H1 (cell line): ENCODE data around the gene RTN4. TPM values are rescaled to one million over a fixed set of nuclear protein-coding genes. Genes with fewer than 3 reads are reported as not detected.
A peak's percentile ranks its signal among the peaks of the same experiment; 100 is the strongest.

Experiments
- CTCF ChIA-PET: fragments of 300-600 bp; sonication (Branson Sonifier 250); formaldehyde crosslinking; loops from one replicate; lab custom pipeline; 2021; ENCODE audit not compliant: partially characterized antibody; lab: Charles Lee
- POLR2A ChIA-PET: fragments of 300-600 bp; sonication (Branson Sonifier 250); formaldehyde crosslinking; loops from one replicate; lab custom pipeline; 2021; ENCODE audit warnings: inconsistent platforms; ENCODE audit not compliant: partially characterized antibody; lab: Charles Lee
- DNase-seq, 2 experiments: peaks; one replicate each; pipeline versions ENCODE4 v3.0.0 to v3.0.0-alpha.2; 2010 to 2022; ENCODE audit warnings: low spot score in 2 of 2, low read depth in 1 of 2, mixed read lengths in 1 of 2
- FAIRE-seq: peaks from 2 replicates; lab custom pipeline; 2011; peaks lifted over from hg19 to GRCh38; lab: Jason Lieb, UNC
- H2AFZ ChIP-seq: 2 replicates; pipeline ENCODE4 v1.8.1; 2012; ENCODE audit warnings: low read length, inconsistent platforms
- H2AK5ac ChIP-seq: 2 replicates; pipeline ENCODE4 v1.6.1; 2013; ENCODE audit warnings: low read depth, low read length
- H2BK120ac ChIP-seq: replicated peaks from 2 replicates; pipeline ENCODE3; 2013; ENCODE audit warnings: low read depth, low read length, inconsistent platforms
- H2BK12ac ChIP-seq: 2 replicates; pipeline ENCODE4 v1.6.1; 2013; ENCODE audit warnings: low read depth, low read length
- H2BK15ac ChIP-seq: 2 replicates; pipeline ENCODE4 v1.6.1; 2013; ENCODE audit warnings: low read length
- H2BK20ac ChIP-seq: 2 replicates; pipeline ENCODE4 v1.6.1; 2013; ENCODE audit warnings: low read length
- H2BK5ac ChIP-seq: 2 replicates; pipeline ENCODE4 v1.6.1; 2013; ENCODE audit warnings: low read depth, low read length
- H3K14ac ChIP-seq: 2 replicates; pipeline ENCODE4 v1.6.1; 2013; ENCODE audit warnings: inconsistent platforms; ENCODE audit not compliant: insufficient read length
- H3K18ac ChIP-seq: 2 replicates; pipeline ENCODE4 v1.6.1; 2013; ENCODE audit warnings: low read length; ENCODE audit errors: extremely low read depth
- H3K23ac ChIP-seq: 2 replicates; pipeline ENCODE4 v1.6.1; 2013; ENCODE audit warnings: inconsistent platforms; ENCODE audit not compliant: insufficient read length
- H3K23me2 ChIP-seq: 2 replicates; pipeline ENCODE4 v1.6.1; 2013; ENCODE audit warnings: low read depth, low read length
- H3K27ac ChIP-seq: 2 replicates; pipeline ENCODE4 v1.6.1; 2011; ENCODE audit warnings: low read depth, low read length, inconsistent platforms
- H3K27me3 ChIP-seq, 4 experiments: replicated peaks in 1 of 4; 1 replicate in 1 of 4; 2 replicates in 3 of 4; pipeline versions ENCODE4 v1.6.1 to v1.8.1; 2011 to 2013; ENCODE audit warnings: low read length in 3 of 4, mild to moderate bottlenecking in 3 of 4, inconsistent platforms in 2 of 4, mixed read lengths in 2 of 4, moderate library complexity in 1 of 4; ENCODE audit not compliant: control insufficient read depth in 3 of 4, insufficient read depth in 3 of 4; ENCODE audit errors: extremely low read depth in 1 of 4
- H3K36me3 ChIP-seq, 4 experiments: 2 replicates each; pipeline versions ENCODE4 v1.6.1 to v1.8.1; 2011 to 2013; ENCODE audit warnings: mild to moderate bottlenecking in 4 of 4, low read length in 3 of 4, moderate library complexity in 2 of 4, control low read depth in 1 of 4, inconsistent platforms in 1 of 4; ENCODE audit not compliant: insufficient read depth in 4 of 4, control insufficient read depth in 2 of 4
- H3K4ac ChIP-seq: replicated peaks from 2 replicates; pipeline ENCODE3; 2013; ENCODE audit warnings: low read length, low read depth, mixed read lengths, inconsistent platforms; ENCODE audit not compliant: insufficient read length
- H3K4me1 ChIP-seq, 4 experiments: replicated peaks in 1 of 4; 1 replicate in 1 of 4; 2 replicates in 3 of 4; pipeline versions ENCODE4 v1.6.1 to v1.8.1; 2011 to 2013; ENCODE audit warnings: low read length in 3 of 4, inconsistent platforms in 2 of 4, mixed read lengths in 1 of 4; ENCODE audit not compliant: insufficient read depth in 4 of 4, control insufficient read depth in 3 of 4
- H3K4me2 ChIP-seq, 2 experiments: 2 replicates each; pipeline versions ENCODE4 v1.6.1 to v1.8.1; 2011 to 2013; ENCODE audit warnings: low read depth in 2 of 2, low read length in 2 of 2, control low read depth in 1 of 2, inconsistent platforms in 1 of 2, mild to moderate bottlenecking in 1 of 2; ENCODE audit not compliant: insufficient read depth in 1 of 2
- H3K4me3 ChIP-seq, 4 experiments: fragments of 200-600, 300-600 bp in 1 of 4; sonication (generic), shearing (Covaris generic), sonication (Bioruptor Twin) in 1 of 4; 2 replicates each; pipeline versions ENCODE4 v1.5.1 to v1.8.1; 2011 to 2016; ENCODE audit warnings: low read length in 4 of 4, low read depth in 3 of 4, control low read depth in 2 of 4, inconsistent platforms in 2 of 4, mild to moderate bottlenecking in 2 of 4, mixed read lengths in 1 of 4, moderate library complexity in 1 of 4; ENCODE audit not compliant: insufficient read depth in 2 of 4; ENCODE audit errors: extremely low read depth in 1 of 4
- H3K56ac ChIP-seq: replicated peaks from 2 replicates; pipeline ENCODE3; 2013; ENCODE audit warnings: low read depth, mild to moderate bottlenecking, mixed read lengths, low read length, inconsistent platforms; ENCODE audit not compliant: insufficient read length
- H3K79me1 ChIP-seq: 2 replicates; pipeline ENCODE4 v1.6.1; 2013; ENCODE audit warnings: low read depth, low read length, control low read depth
- H3K79me2 ChIP-seq, 2 experiments: 2 replicates each; pipeline versions ENCODE4 v1.6.1 to v1.8.1; 2012 to 2013; ENCODE audit warnings: low read length in 2 of 2, mild to moderate bottlenecking in 2 of 2, inconsistent platforms in 1 of 2; ENCODE audit not compliant: insufficient read depth in 2 of 2, control insufficient read depth in 1 of 2
- H3K9ac ChIP-seq, 4 experiments: replicated peaks in 1 of 4; 1 replicate in 1 of 4; 2 replicates in 3 of 4; pipeline versions ENCODE4 v1.6.1 to v1.8.1; 2011 to 2013; ENCODE audit warnings: low read depth in 3 of 4, low read length in 3 of 4, control low read depth in 2 of 4, mild to moderate bottlenecking in 2 of 4, moderate library complexity in 2 of 4, inconsistent platforms in 1 of 4; ENCODE audit errors: extremely low read depth in 1 of 4
- H3K9me3 ChIP-seq, 2 experiments: 2 replicates each; pipeline versions ENCODE4 v1.6.1 to v1.8.1; 2012 to 2013; ENCODE audit warnings: mild to moderate bottlenecking in 2 of 2, moderate library complexity in 2 of 2, control low read depth in 1 of 2, inconsistent platforms in 1 of 2, low read depth in 1 of 2, low read length in 1 of 2, mixed read lengths in 1 of 2; ENCODE audit not compliant: insufficient read depth in 2 of 2
- H4K20me1 ChIP-seq, 2 experiments: replicated peaks in 1 of 2; 2 replicates each; pipeline versions ENCODE3 to v1.8.1; 2011 to 2013; ENCODE audit warnings: inconsistent platforms in 2 of 2, low read length in 2 of 2, mild to moderate bottlenecking in 1 of 2; ENCODE audit not compliant: insufficient read depth in 2 of 2, control insufficient read depth in 1 of 2
- H4K5ac ChIP-seq: 2 replicates; pipeline ENCODE4 v1.6.1; 2013; ENCODE audit warnings: low read length, low read depth, mixed read lengths, inconsistent platforms; ENCODE audit not compliant: insufficient read length
- H4K8ac ChIP-seq: 2 replicates; pipeline ENCODE4 v1.8.0; 2013; ENCODE audit warnings: mild to moderate bottlenecking, moderate library complexity, low read length, inconsistent platforms; ENCODE audit not compliant: insufficient read depth; ENCODE audit errors: extremely low read depth
- H4K91ac ChIP-seq: replicated peaks from 2 replicates; pipeline ENCODE3; 2013; ENCODE audit warnings: low read length, mixed read lengths, inconsistent platforms; ENCODE audit not compliant: insufficient read length
- CHD1 ChIP-seq: IDR thresholded peaks from 2 replicates; pipeline ENCODE4 v1.6.1; 2012; ENCODE audit warnings: low read depth, low read length, improper control_type of control experiment
- CREB1 ChIP-seq: IDR thresholded peaks from 2 replicates; pipeline ENCODE4 v1.6.1; 2012; ENCODE audit warnings: inconsistent platforms
- EP300 ChIP-seq, 2 experiments: IDR thresholded peaks; 1 replicate in 1 of 2; 2 replicates in 1 of 2; pipeline ENCODE4 v1.6.1; 2011 to 2012; ENCODE audit warnings: low read depth in 2 of 2, low read length in 2 of 2, mild to moderate bottlenecking in 2 of 2, borderline replicate concordance in 1 of 2, inconsistent platforms in 1 of 2, moderate library complexity in 1 of 2
- HDAC2 ChIP-seq, 2 experiments: fragments of 300-600 bp in 1 of 2; sonication (generic) in 1 of 2; IDR thresholded peaks; 2 replicates each; pipeline ENCODE4 v1.6.1; 2011 to 2012; ENCODE audit warnings: low read depth in 2 of 2, low read length in 2 of 2, mild to moderate bottlenecking in 2 of 2, moderate library complexity in 2 of 2, borderline replicate concordance in 1 of 2, inconsistent platforms in 1 of 2
- JUND ChIP-seq: IDR thresholded peaks from 2 replicates; pipeline ENCODE4 v1.6.1; 2011; ENCODE audit warnings: mild to moderate bottlenecking, improper control_type of control experiment, low read length
- NANOG ChIP-seq: IDR thresholded peaks from 2 replicates; pipeline ENCODE4 v1.6.1; 2011; ENCODE audit warnings: low read length, low read depth, mild to moderate bottlenecking, inconsistent platforms; ENCODE audit not compliant: insufficient read depth, poor library complexity, severe bottlenecking
- NRF1 ChIP-seq: IDR thresholded peaks from 2 replicates; pipeline ENCODE4 v1.6.1; 2011; ENCODE audit warnings: mild to moderate bottlenecking, low read depth, low read length, improper control_type of control experiment
- POU5F1 ChIP-seq: IDR thresholded peaks from 2 replicates; pipeline ENCODE4 v1.6.1; 2011; ENCODE audit warnings: low read depth, mild to moderate bottlenecking, low read length, moderate library complexity
- RFX5 ChIP-seq: IDR thresholded peaks from 2 replicates; pipeline ENCODE4 v1.6.1; 2011; ENCODE audit warnings: low read depth, low read length, improper control_type of control experiment, borderline replicate concordance
- RXRA ChIP-seq: IDR thresholded peaks from 2 replicates; pipeline ENCODE4 v1.6.1; 2011; ENCODE audit warnings: low read depth, mild to moderate bottlenecking, low read length, moderate library complexity; ENCODE audit not compliant: insufficient read depth
- TAF7 ChIP-seq: optimal IDR thresholded peaks from 2 replicates; pipeline ENCODE3; 2011; ENCODE audit warnings: low read depth, mild to moderate bottlenecking, inconsistent platforms, low read length, moderate library complexity, borderline replicate concordance
- WGBS, 2 experiments: shearing (Covaris generic) in 1 of 2; methylation state at CpG; one replicate each; pipeline versions ENCODE4 v1.1.6 to v1.1.7; 2013 to 2015; ENCODE audit warnings: low lambda C conversion rate in 2 of 2, mixed read lengths in 2 of 2, inconsistent platforms in 1 of 2, low coverage in 1 of 2, missing lambda C conversion rate in 1 of 2; ENCODE audit not compliant: insufficient replicate concordance in 2 of 2, insufficient coverage in 1 of 2, insufficient read length in 1 of 2; ENCODE audit errors: extremely low coverage in 1 of 2, missing lambda C conversion rate in 1 of 2; 5-methylcytosine and 5-hydroxymethylcytosine counted together
- polyA plus RNA-seq, 7 experiments: library from polyadenylated mRNA; depleted of rRNA in 3 of 7; stranded (reverse) in 5 of 7; unstranded in 2 of 7; fragments of >200 nt in 5 of 7; fragments of 200-250 nt in 2 of 7; gene quantifications; 1 replicate in 5 of 7; 2 replicates in 1 of 7; 4 replicates in 1 of 7; pipeline versions ENCODE4 v1.2.1 to v1.2.3, GENCODE V29; 2011 to 2013; ENCODE audit warnings: missing spikeins in 2 of 7, mixed read lengths in 2 of 7
- total RNA-seq: library from RNA; stranded (reverse); fragmentation: NEBNext Ultra II Directional; extraction: Animal tissue kit (Norgen Biotek cat#: 25700); gene quantifications from 2 replicates; pipeline ENCODE4 v1.2.1, GENCODE V29; 2021
- TF ChIP-seq, protein P1 (sequence below): IDR thresholded peaks from 2 replicates; pipeline ENCODE4 v1.6.1; 2011; ENCODE audit warnings: low read depth, mild to moderate bottlenecking, low read length; ENCODE audit not compliant: insufficient read depth

RTN4 gene
- total and polyA plus RNA-seq, 2 of the 8 experiments (the other 6 are each of a cell fraction or from before 2014, with no cell fraction given), result 179 to 242 TPM

DNA sequence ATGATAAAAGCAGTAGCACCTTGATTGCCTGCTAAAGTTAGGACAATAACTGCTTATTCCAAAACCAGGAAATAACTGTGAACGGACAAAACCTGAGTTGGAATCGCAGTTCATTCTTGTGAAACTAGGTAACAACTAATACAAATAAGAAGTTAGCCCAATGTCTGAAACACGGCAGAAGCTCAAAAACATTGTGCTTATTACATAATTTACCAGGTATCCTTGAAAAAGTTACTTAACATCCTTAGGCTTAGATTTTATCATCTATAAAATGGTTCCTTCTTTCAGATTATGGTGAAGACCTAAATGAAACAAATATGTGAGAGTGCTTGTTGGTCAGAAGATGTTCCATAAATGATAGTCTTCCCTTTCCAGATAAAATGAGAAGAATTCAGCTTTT is 32.4 kb downstream of the RTN4 start:
- H3K4me2 ChIP-seq, result no peak overlapping the region
- FAIRE-seq, result no peak
- peaks cover 10 to 13% of the 10 kb centered on the region in 2 experiments for H4K20me1 ChIP-seq

More for the DNA sequence above, 32.4 kb downstream of the RTN4 start:
- no peak overlapping the region for H4K5ac ChIP-seq
- H3K36me3 ChIP-seq, result no peaks in the 10 kb centered on the region
- no peak overlapping the region for H2BK20ac ChIP-seq
- peaks cover 2 to 13% (median 11%) of the 10 kb centered on the region in 4 experiments; a peak in 5 of 7 replicates for H3K4me1 ChIP-seq
- H3K79me2 ChIP-seq, result peaks cover 19 to 99% of the 10 kb centered on the region in 2 experiments
- H3K27ac ChIP-seq, result 0 out of 2 replicates have a peak overlapping the region, but pooled peaks have one; percentile 23
- H2BK12ac ChIP-seq, result no peak overlapping the region
- H3K14ac ChIP-seq, result no peak overlapping the region
- no peak overlapping the region for H2BK120ac ChIP-seq
- H2AK5ac ChIP-seq, result no peak overlapping the region
- no peak overlapping the region for H3K9ac ChIP-seq
- H2AFZ ChIP-seq, result no peak overlapping the region
- no peak overlapping the region for H3K4me3 ChIP-seq
- no peak overlapping the region for H3K18ac ChIP-seq
- DNase-seq, result no peak
- no peak overlapping the region for H3K4ac ChIP-seq
- peaks cover 3% of the 10 kb centered on the region; the same call in 1 of the 2 replicates for H3K23me2 ChIP-seq
- CTCF ChIA-PET, result interaction anchor here (0.6 to 2.1 kb wide), 3 partner anchors 14 to 131 kb away, joined by 3 to 5 read pairs (median 5); no protein-coding TSS in a partner anchor
- no peak overlapping the region for H3K23ac ChIP-seq
- no peak overlapping the region for H3K56ac ChIP-seq
- H3K79me1 ChIP-seq, result peaks cover 3% of the 10 kb centered on the region; the same call in 1 of the 2 replicates
- no peaks in the 10 kb centered on the region for H3K9me3 ChIP-seq
- 96% methylated on average over 3 of the region's 3 CpGs; no CpG with 5 or more reads in 1 of the 2 experiments for WGBS, 2 experiments
- no peak for TF ChIP-seq CHD1
- TF ChIP-seq JUND, result no peak
- no peak for TF ChIP-seq POU5F1
- TF ChIP-seq NANOG, result no peak
- no peak for TF ChIP-seq CREB1
- TF ChIP-seq TAF7, result no peak
- no peak for TF ChIP-seq RXRA
- TF ChIP-seq, protein P1, sequence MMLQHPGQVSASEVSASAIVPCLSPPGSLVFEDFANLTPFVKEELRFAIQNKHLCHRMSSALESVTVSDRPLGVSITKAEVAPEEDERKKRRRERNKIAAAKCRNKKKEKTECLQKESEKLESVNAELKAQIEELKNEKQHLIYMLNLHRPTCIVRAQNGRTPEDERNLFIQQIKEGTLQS, result no peak
- TF ChIP-seq HDAC2 (IDR thresholded peaks at IDR 0.05; ENCODE audit: borderline replicate concordance in 1 of 2, low read depth in 2 of 2, low read length in 2 of 2), result no peak
- TF ChIP-seq NRF1, result no peak
- TF ChIP-seq RFX5, result no peak
- no peak for TF ChIP-seq EP300 (IDR thresholded peaks at IDR 0.05; ENCODE audit: borderline replicate concordance in 1 of 2, low read depth in 2 of 2, low read length in 2 of 2)
- H3K27me3 ChIP-seq, result no peaks in the 10 kb centered on the region
- H4K8ac ChIP-seq, result no peak overlapping the region
- H4K91ac ChIP-seq, result no peak overlapping the region
- no peak overlapping the region for H2BK15ac ChIP-seq
- POLR2A ChIA-PET, result interaction anchor here (1.8 kb wide), 1 partner anchor 14 kb away, joined by 5 read pairs; no protein-coding TSS in a partner anchor
- H2BK5ac ChIP-seq, result no peak overlapping the region
